ENCODE results near the gene NCLN. TPM values are rescaled to one million over a fixed set of nuclear protein-coding genes. Genes with fewer than 3 reads are reported as not detected.
"Not testable (repeated sequence)": the region's sequence is repeated elsewhere in the genome, so short reads cannot be mapped to it uniquely, and the experiment has no call there.

Gene NCLN
- total and polyA plus RNA-seq, 7 donors, result 15.4 to 86.1 (median 36.4) TPM

DNA sequence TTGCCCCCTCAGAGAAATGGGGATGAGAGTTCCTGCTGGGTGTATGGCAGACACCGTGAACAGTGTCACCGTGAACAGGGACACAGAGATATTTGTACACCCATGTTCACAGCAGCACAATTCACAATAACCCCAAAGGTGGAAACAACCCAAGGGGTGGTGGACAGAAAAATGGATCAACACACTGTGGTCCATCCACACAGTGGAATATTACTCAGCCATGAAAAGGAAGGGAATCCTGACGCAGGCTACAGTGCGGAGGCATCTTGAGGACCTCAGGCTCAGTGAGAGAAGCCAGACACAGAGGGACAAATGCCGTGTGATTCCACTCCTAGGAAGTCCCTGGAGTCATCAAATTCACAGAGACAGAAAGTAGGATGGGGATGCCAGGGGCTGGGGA, 31.1 kb downstream of the NCLN start:
- no peak for ATAC-seq
- H3K27me3 ChIP-seq (ENCODE audit: insufficient read depth in 3 of 3, low read length in 2 of 3), result peaks cover 0 to 6% (median 4%) of the 10 kb centered on the region in 3 donors
- intact Hi-C loops (cut with DNase I), result no loop called here
- DNase-seq, result no peak
- no peak overlapping the region for H3K27ac ChIP-seq
- H3K36me3 ChIP-seq (ENCODE audit: insufficient read depth in 1 of 2, low read depth in 1 of 2), result no peaks in the 10 kb centered on the region
- TF ChIP-seq, protein P1, sequence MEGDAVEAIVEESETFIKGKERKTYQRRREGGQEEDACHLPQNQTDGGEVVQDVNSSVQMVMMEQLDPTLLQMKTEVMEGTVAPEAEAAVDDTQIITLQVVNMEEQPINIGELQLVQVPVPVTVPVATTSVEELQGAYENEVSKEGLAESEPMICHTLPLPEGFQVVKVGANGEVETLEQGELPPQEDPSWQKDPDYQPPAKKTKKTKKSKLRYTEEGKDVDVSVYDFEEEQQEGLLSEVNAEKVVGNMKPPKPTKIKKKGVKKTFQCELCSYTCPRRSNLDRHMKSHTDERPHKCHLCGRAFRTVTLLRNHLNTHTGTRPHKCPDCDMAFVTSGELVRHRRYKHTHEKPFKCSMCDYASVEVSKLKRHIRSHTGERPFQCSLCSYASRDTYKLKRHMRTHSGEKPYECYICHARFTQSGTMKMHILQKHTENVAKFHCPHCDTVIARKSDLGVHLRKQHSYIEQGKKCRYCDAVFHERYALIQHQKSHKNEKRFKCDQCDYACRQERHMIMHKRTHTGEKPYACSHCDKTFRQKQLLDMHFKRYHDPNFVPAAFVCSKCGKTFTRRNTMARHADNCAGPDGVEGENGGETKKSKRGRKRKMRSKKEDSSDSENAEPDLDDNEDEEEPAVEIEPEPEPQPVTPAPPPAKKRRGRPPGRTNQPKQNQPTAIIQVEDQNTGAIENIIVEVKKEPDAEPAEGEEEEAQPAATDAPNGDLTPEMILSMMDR (IDR thresholded peaks at IDR 0.05), result no peak
- WGBS, 3 donors, result 85 to 92% (median 85%) methylated on average over 5 of the region's 5 CpGs
- H3K9me3 ChIP-seq, result no peaks in the 10 kb centered on the region
- H3K4me1 ChIP-seq, result no peaks in the 10 kb centered on the region
- H3K4me3 ChIP-seq, result no peak overlapping the region

DNA sequence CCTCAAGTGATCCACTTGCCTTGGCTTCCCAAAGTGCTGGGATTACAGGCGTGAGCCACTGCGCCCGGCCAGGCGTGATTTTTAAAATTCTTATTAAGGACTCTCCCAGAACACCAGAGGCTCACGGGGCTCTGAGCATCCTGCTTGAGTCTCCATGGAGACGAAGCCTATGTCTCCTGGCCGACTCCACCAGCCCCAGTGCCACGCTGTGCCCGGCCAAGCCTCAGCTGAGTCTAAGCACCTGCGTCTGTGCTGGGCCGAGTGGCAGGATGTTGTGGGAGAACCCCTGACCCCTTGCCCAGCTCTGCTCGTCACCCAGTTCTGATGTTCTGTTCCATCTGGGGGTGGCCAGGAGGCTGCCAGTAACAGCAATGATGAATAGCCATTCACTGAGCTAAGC, 34.8 kb downstream of the NCLN start:
- ATAC-seq (no peak), DNase-seq (no peak)
- no peak overlapping the region for H3K4me3 ChIP-seq
- TF ChIP-seq, protein P1 (IDR thresholded peaks at IDR 0.05), result no peak
- no peaks in the 10 kb centered on the region for H3K4me1 ChIP-seq
- intact Hi-C loops (cut with DNase I), result loop anchor here in 1 of 2 donors (10.0 kb wide), 1 partner anchor 264 kb away; the partner anchor contains the start of genes SMIM24 and SMIM44
- 63 to 76% (median 71%) methylated on average over 12 of the region's 12 CpGs for WGBS, 3 donors
- no peak overlapping the region for H3K27ac ChIP-seq
- H3K27me3 ChIP-seq (ENCODE audit: insufficient read depth in 3 of 3, low read length in 2 of 3), result peaks cover 0 to 31% (median 8%) of the 10 kb centered on the region in 3 donors
- H3K9me3 ChIP-seq, result no peaks in the 10 kb centered on the region
- no peaks in the 10 kb centered on the region for H3K36me3 ChIP-seq (ENCODE audit: insufficient read depth in 1 of 2, low read depth in 1 of 2)

DNA sequence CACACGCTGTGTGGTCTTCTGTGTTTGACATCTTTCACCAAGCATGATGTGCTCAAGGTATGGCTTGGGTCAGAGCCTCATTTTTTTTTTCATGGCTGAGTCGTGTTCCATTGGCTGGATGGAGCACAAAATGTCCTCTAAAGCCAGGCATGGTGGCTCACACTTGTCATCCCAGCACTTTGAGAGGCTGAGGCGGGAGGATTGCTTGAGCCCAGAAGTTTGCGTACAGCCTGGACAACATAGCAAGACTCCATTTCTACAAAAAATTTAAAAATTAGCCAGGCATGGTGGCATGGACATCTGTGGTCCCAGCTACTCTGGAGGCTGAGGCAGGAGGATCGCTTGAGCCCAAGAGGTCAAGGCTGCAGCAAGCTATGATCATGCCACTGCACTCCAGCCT, 35.8 kb downstream of the NCLN start:
- DNase-seq; ATAC-seq; H3K4me1 ChIP-seq; H3K4me3 ChIP-seq; H3K36me3 ChIP-seq (ENCODE audit: insufficient read depth in 1 of 2, low read depth in 1 of 2); H3K9me3 ChIP-seq; H3K27ac ChIP-seq: not testable (repeated sequence)
- peaks cover 0 to 36% (median 11%) of the 10 kb centered on the region in 3 donors for H3K27me3 ChIP-seq (ENCODE audit: insufficient read depth in 3 of 3, low read length in 2 of 3)
- WGBS, 3 donors, result 82 to 86% (median 82%) methylated on average over 5 of the region's 5 CpGs
- intact Hi-C loops (cut with DNase I), result loop anchor here in 1 of 2 donors (10.0 kb wide), 1 partner anchor 263 kb away; the partner anchor contains the start of genes SMIM24 and SMIM44

DNA sequence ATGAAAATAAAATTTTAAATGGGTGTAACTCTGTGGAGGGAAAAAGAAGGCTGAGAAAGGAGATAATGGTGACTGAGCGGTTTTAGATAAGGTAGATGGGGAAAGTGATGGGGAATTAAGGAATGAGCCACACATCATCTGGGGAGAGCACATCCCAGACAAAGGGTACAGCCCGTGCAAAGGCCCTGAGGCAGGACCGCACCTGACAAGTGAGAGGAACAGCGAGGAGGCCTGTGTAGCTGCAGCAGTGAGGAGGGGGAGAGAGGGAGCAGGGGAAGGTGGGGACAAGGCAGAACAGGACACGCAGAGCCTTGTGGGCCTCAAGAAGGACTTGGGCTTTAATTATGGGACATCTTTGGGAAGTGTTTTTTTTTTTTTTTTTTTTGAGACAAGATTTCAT, 37.0 kb downstream of the NCLN start:
- TF ChIP-seq, protein P1 (IDR thresholded peaks at IDR 0.05), result no peak
- intact Hi-C loops (cut with DNase I), result loop anchor here in 1 of 2 donors (10.0 kb wide), 1 partner anchor 262 kb away; the partner anchor contains the start of genes SMIM24 and SMIM44
- Histone ChIP-seq H3K4me1 (no peaks in the 10 kb centered on the region), H3K9me3 (no peaks in the 10 kb centered on the region), H3K36me3 (ENCODE audit: insufficient read depth in 1 of 2, low read depth in 1 of 2) (no peaks in the 10 kb centered on the region), H3K27me3 (ENCODE audit: insufficient read depth in 3 of 3, low read length in 2 of 3) (peaks cover 0 to 43% (median 14%) of the 10 kb centered on the region in 3 donors), H3K4me3 (no peak overlapping the region), H3K27ac (no peak overlapping the region)
- DNase-seq (no peak), ATAC-seq (no peak)
- 89 to 92% (median 91%) methylated on average over 5 of the region's 5 CpGs for WGBS, 3 donors

DNA sequence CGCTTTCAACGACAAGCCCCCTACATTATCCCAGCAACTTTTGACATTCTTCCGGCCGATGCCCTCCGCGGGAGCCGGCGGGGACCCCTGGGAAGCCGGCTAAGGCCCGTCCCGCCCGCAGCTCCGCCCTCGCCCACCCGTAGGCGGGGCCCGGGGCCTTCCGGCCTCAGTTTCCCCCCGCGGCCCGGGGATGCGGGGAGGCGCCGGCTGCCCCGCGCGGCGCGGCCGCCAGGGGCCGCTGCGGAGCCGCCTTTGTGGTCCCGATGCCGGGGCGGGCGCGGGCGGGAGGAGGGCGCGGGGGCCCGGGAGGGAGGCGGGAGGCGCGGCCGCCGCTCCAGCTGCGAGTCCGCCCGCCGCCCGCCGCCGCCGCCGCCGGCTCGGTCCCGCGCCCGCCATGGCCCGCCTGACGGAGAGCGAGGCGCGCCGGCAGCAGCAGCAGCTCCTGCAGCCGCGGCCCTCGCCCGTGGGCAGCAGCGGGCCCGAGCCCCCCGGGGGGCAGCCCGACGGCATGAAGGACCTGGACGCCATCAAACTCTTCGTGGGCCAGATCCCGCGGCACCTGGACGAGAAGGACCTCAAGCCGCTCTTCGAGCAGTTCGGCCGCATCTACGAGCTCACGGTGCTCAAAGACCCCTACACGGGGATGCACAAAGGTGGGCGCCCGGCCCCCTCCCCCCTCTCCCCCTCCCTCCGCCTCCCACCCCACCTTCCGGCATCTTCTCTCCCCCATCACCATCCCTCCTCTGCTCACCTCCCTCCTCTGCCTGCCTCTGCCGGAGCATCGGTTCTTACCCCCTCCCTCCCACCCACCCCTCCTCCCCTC, 38.8 kb downstream of the NCLN start, which contains the start of gene CELF5:
CELF5 (plus strand) TSS at position 316 of the 823 bp plus-strand sequence; CDS start at position 395, 79 bp downstream.
- no peak within 1 kb of the TSS for H3K27ac ChIP-seq
- H3K4me1 ChIP-seq, result no peaks in the 10 kb centered on the region
- intact Hi-C loops (cut with DNase I), result loop anchor here in 1 of 2 donors (10.0 kb wide), 1 partner anchor 260 kb away; the partner anchor contains the start of genes SMIM24 and SMIM44
- WGBS, 3 donors, result 1 to 3% (median 2%) methylated on average over 31 to 94 of the region's 94 CpGs
- ATAC-seq (peak in 2 of 4 donors; percentile 52 to 59), DNase-seq (peak in 1 of 2 donors; percentile 54)
- H3K36me3 ChIP-seq (ENCODE audit: insufficient read depth in 1 of 2, low read depth in 1 of 2), result no peaks in the 10 kb centered on the region
- TF ChIP-seq, protein P1 (IDR thresholded peaks at IDR 0.05), result peak; percentile 59
- H3K9me3 ChIP-seq, result no peaks in the 10 kb centered on the region
- H3K27me3 ChIP-seq (ENCODE audit: insufficient read depth in 3 of 3, low read length in 2 of 3), result peaks cover 0 to 54% (median 17%) of the 10 kb centered on the region in 3 donors
- H3K4me3 ChIP-seq, result no peak within 1 kb of the TSS

Measured in psoas muscle (tissue), 8 donors.